ENCODE results near the gene MEF2C.
"Not testable (repeated sequence)": the region's sequence is repeated elsewhere in the genome, so short reads cannot be mapped to it uniquely, and the experiment has no call there.

MEF2C gene

GRCh38 chr5:88863523-88863922 is 19.5 kb downstream of the MEF2C start:
- DNase-seq (ENCODE audit: low read depth in 4 of 4, low spot score in 1 of 4) = no peak

- no peak for DNase-seq (ENCODE audit: low read depth in 4 of 4, low spot score in 1 of 4)
These were observed 20.3 kb downstream of the MEF2C start for GRCh38 chr5:88862547-88863175.

- DNase-seq (ENCODE audit: low read depth in 4 of 4, low spot score in 1 of 4) = no peak
These were observed 21.8 kb downstream of the MEF2C start for GRCh38 chr5:88861231-88861630.

- no peak for DNase-seq (ENCODE audit: low read depth in 4 of 4, low spot score in 1 of 4)
These were observed 22.5 kb downstream of the MEF2C start for GRCh38 chr5:88860501-88860900.

GRCh38 chr5:88858392-88858791 is 24.6 kb downstream of the MEF2C start:
- DNase-seq (ENCODE audit: low read depth in 4 of 4, low spot score in 1 of 4) = no peak

- DNase-seq (ENCODE audit: low read depth in 4 of 4, low spot score in 1 of 4) = not testable (repeated sequence)
These were observed 26.6 kb downstream of the MEF2C start for GRCh38 chr5:88856381-88856780.

GRCh38 chr5:88854769-88855168 is 28.2 kb downstream of the MEF2C start:
- DNase-seq (ENCODE audit: low read depth in 4 of 4, low spot score in 1 of 4) = no peak

- no peak for DNase-seq (ENCODE audit: low read depth in 4 of 4, low spot score in 1 of 4)
These were observed 35.6 kb downstream of the MEF2C start for GRCh38 chr5:88847420-88847819.

- no peak for DNase-seq (ENCODE audit: low read depth in 4 of 4, low spot score in 1 of 4)
These were observed 36.5 kb downstream of the MEF2C start for GRCh38 chr5:88846434-88846833.

GRCh38 chr5:88845081-88845697 is 37.8 kb downstream of the MEF2C start:
- no peak for DNase-seq (ENCODE audit: low read depth in 4 of 4, low spot score in 1 of 4)

GRCh38 chr5:88842784-88843183 is 40.2 kb downstream of the MEF2C start:
- no peak for DNase-seq (ENCODE audit: low read depth in 4 of 4, low spot score in 1 of 4)

GRCh38 chr5:88841212-88841611 is 41.8 kb downstream of the MEF2C start:
- no peak for DNase-seq (ENCODE audit: low read depth in 4 of 4, low spot score in 1 of 4)

GRCh38 chr5:88840495-88840894 is 42.5 kb downstream of the MEF2C start:
- DNase-seq (ENCODE audit: low read depth in 4 of 4, low spot score in 1 of 4) = no peak

GRCh38 chr5:88839238-88839637 is 43.7 kb downstream of the MEF2C start:
- no peak for DNase-seq (ENCODE audit: low read depth in 4 of 4, low spot score in 1 of 4)

GRCh38 chr5:88838500-88838899 is 44.5 kb downstream of the MEF2C start:
- DNase-seq (ENCODE audit: low read depth in 4 of 4, low spot score in 1 of 4) = no peak

GRCh38 chr5:88837817-88838216 is 45.2 kb downstream of the MEF2C start:
- no peak for DNase-seq (ENCODE audit: low read depth in 4 of 4, low spot score in 1 of 4)

- DNase-seq (ENCODE audit: low read depth in 4 of 4, low spot score in 1 of 4) = no peak
These were observed 45.8 kb downstream of the MEF2C start for GRCh38 chr5:88837222-88837621.

- no peak for DNase-seq (ENCODE audit: low read depth in 4 of 4, low spot score in 1 of 4)
These were observed 46.7 kb downstream of the MEF2C start for GRCh38 chr5:88836195-88836838.

- DNase-seq (ENCODE audit: low read depth in 4 of 4, low spot score in 1 of 4) = no peak
These were observed 48.5 kb downstream of the MEF2C start for GRCh38 chr5:88834499-88834898.

- no peak for DNase-seq (ENCODE audit: low read depth in 4 of 4, low spot score in 1 of 4)
These were observed 48.9 kb downstream of the MEF2C start for GRCh38 chr5:88834131-88834462.

GRCh38 chr5:88833371-88834130 is 49.4 kb downstream of the MEF2C start:
- DNase-seq (ENCODE audit: low read depth in 4 of 4, low spot score in 1 of 4) = peak in 2 of 4 experiments; percentile 11 to 40

GRCh38 chr5:88831816-88832215 is 51.2 kb downstream of the MEF2C start:
- DNase-seq (ENCODE audit: low read depth in 4 of 4, low spot score in 1 of 4) = no peak

All from stimulated activated CD4-positive, alpha-beta T cell treated with anti-CD3 and anti-CD28 coated beads, Interleukin-1b, Interleukin-23, amount 100 ng/mL, for 24 hours (primary cell).